NCI-H2227 treated with DMSO at 0.1 percent for 48 hours (cell line): Measurements from ENCODE around the gene IKZF1.
"Not testable (repeated sequence)": the region's sequence is repeated elsewhere in the genome, so short reads cannot be mapped to it uniquely, and the experiment has no call there.

Experiments used
- DNase-seq: peaks from one replicate; lab custom pipeline; 2025; lab: John Stamatoyannopoulos, UW

IKZF1 gene

DNA sequence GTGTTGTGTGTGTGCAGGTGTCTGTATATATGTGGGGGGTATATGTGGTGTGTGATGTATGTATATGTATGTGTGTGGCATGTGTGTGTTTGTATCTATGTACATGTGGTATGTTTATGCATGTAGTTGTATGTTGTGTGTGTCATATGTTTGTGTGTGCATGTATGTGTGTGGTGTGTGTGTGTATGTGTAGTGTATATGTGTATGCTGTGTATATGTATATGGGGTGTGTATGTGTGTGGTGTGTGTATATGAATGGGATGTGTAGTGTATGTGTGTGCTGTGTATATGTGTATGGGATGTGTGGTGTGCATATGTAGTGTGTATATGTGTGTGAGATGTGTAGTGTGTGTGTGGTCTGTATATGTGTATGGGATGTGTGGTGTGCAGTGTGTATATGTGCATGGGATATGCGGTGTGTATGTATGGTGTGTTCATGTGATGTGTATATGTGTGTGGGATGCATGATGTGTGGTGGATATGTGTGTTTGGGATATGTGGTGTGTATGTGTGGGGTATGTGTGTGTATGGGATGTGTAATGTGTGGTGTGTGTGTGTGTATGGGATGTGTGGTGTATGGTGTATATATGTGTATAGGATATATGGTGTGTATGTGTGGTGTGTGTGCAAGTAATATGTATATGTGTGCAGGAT, 30.0 kb downstream of the IKZF1 start:
- no peak for DNase-seq

DNA sequence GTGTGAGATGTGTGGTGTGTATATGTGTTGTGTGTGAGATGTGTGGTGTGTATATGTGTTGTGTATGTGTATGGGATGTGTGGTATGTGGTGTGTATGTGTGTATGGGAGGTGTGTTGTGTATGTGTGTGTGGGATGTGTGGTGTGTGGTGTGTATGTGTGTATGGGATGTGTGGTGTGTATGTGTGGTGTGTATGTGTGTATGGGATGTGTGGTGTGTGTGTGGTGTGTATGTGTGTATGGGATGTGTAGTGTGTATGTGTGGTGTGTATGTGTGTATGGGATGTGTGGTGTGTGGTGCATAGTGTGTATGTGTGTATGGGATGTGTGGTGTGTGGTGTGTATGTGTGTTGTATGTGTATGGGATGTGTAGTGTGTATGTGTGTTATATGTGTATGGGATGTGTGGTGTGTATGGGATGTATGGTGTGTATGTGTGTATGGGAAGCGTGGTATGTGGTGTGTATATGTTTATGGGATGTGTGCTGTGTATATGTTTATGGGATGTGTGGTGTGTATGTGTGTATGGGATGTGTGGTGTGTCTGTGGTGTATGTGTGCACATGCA, 30.8 kb downstream of the IKZF1 start:
- no peak for DNase-seq

DNA sequence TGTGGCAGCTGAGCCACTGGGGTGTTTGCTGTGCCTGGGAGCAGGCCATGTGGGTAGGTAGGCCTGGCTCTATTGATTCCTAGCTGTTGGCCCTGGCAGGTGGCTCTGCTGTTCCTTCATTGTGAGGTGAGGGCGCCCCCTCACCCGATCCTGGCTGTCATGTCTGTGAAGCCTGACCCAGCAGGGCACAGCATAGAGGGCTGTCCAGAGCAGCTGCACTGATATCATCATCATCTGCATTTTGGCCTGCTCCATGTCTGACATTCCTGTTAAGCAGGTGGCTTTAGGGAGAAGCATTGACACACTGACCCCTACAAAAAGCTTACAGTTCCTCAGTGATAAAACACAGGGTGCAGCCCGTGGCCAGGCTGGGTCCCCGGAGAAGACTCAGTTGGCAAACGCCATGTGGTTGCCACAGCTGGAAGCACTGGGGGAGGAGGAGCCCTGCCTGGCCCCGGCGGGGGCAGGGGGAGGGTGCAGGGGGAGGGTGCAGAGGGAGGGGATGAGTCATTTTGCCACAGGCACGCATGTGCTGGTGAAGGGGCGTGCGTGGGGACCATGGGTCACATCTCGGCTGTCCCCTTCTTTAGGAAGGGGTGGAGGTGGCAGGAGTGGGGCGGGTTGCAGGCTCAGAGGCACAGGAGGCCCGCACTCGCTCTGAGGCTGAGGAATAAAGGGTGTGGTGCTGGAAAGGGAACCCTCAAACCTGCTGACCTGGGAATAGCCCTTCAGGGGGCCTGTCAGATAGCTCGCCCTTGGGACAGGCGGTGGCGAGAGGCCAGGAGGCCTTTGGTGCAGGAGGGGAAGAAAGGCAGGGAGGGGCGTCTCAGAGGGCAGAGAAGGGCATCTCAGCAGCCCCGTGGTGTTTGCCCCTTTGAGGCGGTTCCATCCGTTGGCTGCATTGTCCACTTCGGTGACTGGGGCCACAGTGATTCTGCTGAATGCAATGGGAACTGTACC, 31.6 kb downstream of the IKZF1 start:
- DNase-seq, result no peak

DNA sequence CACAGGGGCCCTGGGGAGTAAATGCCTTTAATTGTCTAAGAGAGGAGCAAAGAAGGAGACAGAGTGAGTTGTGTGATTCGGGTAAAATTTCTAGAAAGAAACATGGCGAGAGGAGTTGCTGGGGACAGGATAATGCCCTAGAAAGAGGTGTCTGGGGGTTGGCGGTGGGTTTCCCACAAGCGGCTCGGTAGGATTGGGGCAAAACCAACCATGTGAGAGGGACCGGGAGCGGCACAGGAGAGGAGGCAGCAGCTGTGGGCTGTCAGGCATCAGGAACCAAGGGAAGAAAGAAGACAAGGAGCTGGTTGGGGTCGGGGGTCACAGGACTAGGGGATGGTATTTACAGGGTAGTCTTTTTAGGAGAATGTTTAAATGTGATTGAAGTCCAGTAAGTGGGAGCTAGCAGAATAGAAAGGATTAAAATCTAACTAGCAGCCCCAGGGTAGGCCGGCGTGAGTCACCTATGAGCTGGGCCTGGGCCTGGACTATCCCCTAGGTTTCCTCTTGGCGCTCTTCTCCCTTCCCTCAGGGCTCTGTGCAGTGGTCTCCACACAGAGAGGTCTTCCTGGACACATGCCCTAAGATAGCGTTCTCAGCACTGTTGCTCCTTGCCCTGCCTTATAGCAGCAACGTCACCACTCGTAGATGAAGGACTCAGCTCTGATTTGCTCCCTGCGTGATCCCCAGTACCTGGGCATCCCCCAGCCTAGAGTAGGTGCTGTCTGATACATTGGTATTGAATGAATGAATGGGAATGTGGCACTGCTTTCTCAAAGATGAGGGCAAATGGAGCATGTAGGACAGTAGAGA, 32.6 kb downstream of the IKZF1 start:
- no peak for DNase-seq

DNA sequence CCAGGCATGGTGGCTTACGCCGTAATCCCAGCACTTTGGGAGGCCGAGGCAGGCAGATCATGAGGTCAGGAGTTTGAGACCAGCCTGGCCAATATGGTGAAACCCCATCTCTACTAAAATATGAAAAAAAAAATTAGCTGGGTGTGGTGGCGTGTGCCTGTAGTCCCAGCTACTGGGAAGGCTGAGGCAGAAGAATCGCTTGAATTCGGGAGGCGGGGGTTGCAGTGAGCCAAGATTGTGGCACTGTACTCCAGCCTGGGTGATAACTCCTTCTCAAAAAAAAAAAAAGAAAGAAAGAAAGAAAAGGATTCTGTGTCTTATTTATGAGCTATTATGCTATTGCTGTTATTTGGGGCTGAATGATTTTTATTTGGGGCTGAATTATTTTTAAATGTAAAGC, 35.0 kb downstream of the IKZF1 start:
- DNase-seq, result not testable (repeated sequence)

DNA sequence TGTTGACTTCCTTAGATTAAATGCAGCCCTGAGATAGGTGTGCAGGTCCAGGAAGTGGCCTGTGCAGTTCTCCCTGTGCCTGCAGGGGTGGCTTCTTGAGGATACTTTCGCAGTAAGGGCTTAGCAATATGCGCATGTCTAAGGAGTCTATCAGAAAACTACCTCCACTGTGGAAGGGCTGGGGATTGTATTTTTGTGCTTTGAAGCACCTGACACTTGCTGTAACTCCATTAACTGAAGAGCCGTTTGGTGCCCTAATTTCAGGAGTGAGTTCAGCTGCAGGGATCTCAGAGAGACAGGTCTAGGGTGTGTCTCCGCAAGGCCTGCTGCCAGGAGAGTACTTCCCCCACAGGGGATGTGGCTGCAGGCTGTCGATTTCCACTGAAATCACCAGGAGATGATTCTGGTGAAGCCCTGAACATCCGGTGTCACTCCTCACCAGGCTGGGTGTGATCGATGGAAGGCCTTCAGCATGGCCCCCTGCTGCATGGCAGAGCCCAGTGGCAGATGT, 35.5 kb downstream of the IKZF1 start:
- no peak for DNase-seq

DNA sequence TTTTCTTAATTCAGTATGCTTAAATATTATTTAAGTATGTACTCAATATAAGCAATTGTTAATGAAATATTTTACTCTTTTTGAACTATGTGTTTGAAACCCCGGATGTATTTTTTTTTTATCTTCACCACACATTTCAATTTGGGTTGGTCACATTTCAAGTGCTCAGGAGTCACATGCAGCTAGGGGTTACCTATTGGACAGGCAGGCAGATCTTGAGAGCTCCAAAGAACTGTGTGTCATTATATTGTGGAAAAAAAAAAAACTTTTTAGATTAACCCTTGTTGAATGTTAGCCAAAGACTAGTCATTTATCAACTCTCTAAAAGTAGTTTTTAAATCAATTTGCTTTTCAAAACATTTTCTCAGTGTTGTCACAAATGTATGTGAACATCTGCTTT, 37.2 kb downstream of the IKZF1 start:
- no peak for DNase-seq

DNA sequence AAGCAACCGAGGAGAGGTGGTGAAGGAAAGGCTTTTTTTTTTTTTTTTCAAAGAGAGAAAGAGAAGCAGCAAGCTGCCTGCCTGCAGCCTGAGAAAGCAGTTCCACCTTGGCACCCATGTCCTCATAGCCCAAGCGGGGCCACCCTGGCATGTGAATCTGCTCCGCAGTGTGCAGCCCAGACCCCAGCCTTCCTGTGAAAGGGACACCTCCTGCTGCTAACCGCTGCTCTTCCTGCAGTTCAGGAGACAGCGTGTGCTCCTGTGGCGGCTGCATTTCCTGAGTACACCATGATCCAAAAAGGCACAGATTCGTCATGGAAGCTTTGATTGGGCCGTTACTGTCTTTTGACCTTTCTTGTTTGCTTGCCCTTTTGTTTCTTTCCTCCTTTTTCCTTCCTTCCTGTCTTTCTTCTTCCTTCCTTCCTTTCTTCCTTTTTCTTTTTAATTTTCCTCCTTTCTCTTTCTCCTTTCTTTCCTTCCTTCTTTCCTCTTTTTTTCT, 38.1 kb downstream of the IKZF1 start:
- DNase-seq, result no peak

DNA sequence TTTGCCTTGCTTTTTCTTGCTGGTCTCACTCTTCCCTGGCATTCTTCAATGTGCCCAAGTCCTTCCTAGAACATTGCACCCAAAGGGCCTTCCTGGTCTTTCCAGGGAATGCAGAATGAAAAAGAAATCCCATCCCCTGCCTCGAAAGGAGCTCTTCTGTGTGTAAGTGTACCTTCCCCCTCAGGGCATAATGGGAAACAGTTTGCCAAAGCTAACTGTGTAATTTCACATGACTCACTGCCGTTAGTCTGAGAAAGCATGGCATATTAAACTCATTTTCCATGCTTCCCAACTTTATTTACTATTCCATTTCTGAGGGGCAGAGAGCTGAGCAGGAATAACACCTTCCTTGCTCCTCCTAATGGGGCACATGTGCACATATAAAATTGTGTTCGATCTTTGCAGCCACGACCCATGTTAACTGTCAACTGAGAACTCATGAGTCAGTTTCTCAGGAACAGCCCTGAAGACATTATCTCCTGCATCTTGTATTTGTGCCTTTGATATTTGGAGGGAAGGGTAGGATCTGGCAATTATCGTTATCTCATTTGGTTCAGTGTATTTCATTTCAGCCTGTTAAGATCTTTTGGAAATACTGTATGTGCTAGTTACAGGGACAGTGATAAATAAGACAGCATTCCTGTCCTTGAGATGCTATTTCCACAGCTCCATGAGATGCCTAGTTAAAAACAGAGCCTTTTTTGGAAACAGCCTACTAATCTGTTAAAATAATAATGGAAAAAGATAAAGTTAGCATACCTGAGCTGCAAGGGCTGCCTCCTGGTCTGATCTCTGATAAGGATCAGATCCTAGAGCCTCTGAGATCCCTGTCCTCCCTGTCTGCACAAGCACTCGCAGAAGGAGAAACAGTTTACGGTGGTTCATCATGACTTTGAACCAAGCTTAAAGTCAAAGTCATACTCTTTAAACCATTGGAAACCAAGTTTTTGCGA, 42.3 kb downstream of the IKZF1 start:
- no peak for DNase-seq

DNA sequence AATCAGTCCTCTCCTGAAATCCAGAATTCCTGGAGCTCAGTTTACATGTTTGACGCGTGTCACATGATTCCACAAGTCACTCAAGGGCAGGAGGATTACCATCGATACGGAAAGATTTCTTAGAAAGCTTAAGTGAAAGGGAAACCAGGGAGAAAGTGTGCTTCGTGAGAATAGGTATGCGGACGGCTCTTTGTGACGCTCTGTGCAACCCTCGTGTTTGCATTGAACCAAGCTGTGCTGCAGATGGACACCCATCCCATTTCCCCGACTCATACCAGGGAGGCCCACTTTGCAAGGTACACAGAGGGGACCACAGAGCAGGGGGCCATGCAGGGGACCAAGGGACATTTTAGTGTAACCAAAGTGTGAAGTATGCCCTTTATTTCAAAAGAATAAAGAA, 43.2 kb downstream of the IKZF1 start:
- DNase-seq, result no peak

DNA sequence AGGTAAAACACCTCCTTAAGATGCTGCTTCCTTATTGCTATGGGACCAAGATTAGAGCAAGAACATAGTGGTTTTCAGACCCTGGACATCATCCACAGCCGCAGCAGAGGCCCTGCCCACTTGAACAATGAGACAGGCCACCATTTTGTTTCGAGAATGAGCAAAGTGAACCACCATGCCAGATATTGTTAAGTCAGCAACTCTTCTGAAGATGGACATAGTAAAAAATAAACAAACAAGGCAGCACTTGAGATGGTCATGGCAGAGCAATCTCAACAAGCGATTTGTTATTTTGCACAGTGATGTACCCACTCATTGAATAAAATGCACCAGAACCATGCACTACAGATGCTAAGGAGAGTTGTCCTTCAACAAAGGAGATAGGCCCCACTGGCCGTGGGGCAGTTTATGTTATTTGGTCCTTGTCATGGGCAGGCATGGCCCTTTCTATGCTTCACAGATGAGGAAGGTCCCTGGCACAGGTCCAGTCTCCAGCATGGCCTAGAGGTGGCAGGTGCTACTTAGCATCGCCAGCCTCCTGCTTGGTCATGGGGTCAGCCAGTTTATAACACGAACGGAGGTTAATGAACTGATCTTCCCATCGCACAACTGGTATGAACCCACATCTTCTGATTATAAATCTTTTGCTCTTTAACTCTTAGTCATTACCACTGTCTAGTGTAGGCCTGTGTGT, 44.1 kb downstream of the IKZF1 start:
- no peak for DNase-seq

DNA sequence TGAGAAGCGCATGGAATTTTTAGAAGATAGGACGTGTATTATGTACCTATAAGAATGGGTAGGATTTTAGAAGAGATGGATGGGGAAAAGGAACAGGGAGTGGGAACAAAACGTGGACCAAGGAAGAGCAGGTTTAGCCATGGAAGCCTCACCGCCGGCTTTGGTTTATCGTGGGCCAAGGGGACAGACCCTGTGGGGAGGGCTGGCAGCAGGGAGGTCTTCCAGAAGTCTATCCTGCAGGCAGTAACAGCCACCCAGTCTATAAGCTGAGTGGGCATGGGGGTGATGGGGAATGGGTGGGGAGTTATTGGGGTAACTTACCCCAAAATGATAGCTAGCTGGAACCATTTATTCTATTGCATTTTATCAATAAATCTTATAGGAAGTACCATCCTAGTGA, 44.9 kb downstream of the IKZF1 start:
- no peak for DNase-seq

DNA sequence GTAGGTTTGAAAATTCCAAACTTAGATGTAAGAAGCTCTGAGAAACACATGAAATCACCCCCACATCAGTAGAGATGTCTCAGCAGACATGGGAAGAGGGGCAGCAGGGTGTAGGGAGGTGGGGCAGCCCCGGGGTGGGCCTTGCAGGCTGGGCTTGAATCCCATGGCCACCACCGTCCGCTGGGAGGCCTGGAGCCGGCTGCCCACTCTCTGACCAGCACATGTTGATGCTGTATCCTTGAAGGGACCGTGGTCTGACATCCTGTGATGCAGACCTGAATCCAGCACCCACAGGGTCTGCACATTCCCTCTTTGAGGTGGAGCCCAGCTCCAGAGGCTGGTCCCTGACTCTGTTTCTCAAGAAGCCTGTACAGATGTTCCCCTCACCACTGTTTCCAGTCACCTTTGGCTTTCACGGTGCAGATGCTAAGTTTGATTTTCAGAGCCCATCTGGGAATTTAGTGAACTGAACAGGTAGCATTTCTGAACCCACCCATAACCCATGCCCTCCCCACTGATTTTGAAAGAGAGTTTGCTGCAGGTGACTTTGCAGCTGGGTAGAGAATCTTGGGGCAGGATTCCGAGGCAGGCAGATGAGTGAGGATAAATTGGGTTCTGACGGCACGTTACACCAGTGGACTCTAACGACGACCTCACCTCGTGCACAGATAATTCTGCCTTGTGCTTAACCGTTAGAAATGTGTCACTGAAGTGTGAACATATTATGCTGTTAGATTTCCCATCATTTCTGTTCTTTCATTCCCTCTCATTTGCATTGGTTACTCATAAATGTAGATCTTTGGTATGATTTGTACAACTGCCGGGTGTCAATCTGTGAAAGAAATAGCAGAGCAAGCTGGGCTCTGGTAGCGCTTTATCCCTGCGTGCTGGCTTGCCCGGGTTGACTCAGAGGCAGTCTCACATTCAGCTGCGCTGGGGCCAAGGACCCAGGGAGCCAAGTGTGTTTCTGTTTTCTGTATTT, 45.7 kb downstream of the IKZF1 start:
- no peak for DNase-seq

DNA sequence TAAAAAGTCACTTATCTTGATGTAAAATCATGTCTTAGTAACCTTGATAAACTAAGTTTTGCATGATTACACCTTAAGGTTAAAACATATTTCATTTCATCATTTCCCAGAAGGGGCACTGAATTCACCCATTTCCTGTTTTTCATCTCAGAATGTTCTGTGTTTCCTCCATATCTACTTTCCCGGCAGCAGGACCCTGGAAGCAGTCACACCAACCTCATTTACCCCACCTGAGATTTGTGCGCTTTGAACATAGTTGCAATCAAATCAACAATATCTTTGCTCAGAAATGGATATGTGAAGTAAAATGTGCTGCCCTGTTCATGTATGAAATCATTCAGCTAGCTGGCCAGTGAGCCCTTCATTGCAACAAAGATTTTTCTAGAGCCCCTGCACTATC, 46.8 kb downstream of the IKZF1 start:
- DNase-seq, result no peak

DNA sequence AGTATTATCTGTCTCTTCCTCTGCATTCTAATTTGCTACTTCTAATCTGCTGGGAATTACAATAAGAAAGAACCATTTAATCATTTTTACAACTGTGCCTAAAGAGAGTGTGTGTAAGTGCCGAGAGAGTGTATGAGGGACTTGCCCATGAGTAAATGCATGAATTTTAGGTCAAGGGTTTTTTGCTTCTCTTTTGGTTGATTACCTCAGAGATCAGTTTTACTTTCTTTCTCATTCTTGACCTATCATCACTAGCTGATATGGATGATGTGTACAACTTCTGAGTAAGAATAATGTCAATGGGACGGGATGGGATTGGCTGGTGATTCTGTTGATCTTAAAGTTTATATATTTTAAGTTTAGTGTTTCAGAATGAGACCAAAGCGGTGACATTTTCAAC, 47.8 kb downstream of the IKZF1 start:
- DNase-seq, result no peak

DNA sequence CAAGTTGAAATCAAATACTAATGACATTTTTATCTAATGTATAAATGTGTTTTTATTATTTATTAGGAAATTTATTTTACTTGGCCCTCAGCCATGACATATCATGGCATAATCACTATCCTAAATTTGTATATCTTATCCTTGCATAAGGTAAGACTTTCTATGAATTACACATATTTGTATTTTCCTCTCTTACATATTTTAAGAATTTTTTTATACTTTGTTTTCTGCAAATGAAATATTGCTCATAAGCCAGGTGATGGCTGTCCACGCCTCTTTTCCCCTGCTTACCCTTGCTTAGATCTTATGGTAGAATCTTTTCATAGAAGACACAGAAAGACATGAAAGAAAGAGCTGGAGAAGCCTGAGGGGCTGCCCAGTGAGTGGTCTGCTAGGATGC, 48.2 kb downstream of the IKZF1 start:
- DNase-seq, result no peak

DNA sequence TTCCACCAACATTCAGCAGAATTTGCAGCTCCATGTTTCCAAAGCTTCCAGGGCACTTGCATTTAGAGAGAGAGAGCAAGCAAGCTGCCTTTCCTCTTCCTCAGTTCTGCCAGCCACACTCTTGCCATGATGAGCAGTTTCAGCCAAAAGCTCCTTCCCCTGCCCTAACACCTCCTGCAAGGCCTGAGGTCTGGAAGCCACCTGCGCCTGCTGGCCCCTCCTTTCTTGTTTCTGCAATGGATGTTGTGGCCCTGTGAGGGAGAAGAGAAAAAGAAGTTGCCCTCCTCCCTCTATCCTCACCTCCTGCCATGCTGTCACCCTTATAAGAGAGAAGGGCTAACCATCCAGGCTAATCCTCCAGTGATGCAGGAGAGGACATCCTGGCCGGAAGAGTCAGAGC, 48.7 kb downstream of the IKZF1 start:
- no peak for DNase-seq

DNA sequence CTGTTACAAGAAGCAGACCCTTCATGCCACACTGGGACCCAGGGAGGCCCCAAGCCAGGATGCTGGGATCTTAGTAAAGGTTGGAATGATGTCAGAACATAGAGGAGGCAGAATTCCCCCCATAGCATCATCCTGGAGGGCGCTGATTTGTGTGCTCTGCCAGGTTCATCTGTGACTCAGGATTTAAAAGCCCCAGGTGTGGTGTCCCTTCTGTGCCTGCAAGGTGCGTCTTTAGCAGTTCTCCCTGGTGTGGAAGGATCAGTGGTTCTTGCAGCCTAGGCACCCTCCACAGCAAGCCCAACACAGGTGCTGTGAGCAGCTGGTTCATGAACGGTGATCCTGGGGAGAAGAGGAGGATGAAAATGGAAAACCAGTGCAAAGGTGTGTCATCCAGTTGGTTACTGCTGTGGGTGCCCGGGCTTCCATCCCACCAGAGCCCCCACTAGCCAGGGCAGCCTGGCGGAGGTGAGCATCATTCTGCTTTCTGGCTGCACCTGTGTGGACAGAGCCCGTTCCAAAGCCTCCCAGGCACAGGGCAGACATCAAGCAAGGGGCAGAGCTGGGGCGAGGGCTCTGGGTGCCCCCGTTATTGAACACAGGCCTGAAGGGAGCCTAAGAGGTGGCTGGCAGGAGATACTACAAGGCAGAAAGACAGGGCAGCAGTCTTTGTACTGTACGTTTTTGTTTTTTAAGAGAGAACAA, 49.5 kb downstream of the IKZF1 start:
- DNase-seq, result no peak
